Measurements from ENCODE around the gene YKT6.

YKT6 gene

DNA sequence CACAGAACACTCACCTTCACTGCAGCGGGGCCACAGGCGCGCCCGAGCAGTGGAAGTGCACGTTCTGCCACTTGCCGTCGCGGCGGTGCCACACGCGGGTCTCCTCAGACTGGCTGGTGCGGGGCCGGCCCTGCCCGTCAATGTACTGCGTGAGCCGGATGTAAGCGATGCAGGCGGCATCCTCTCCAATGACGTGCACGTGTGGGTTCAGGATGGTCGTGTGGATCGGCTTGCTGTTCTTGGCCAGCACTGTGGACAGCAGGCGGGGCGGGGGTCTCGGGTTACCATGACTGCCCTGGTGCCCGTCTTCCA is 19.2 kb downstream of the YKT6 start (continued):
- TF ChIP-seq, protein P1, sequence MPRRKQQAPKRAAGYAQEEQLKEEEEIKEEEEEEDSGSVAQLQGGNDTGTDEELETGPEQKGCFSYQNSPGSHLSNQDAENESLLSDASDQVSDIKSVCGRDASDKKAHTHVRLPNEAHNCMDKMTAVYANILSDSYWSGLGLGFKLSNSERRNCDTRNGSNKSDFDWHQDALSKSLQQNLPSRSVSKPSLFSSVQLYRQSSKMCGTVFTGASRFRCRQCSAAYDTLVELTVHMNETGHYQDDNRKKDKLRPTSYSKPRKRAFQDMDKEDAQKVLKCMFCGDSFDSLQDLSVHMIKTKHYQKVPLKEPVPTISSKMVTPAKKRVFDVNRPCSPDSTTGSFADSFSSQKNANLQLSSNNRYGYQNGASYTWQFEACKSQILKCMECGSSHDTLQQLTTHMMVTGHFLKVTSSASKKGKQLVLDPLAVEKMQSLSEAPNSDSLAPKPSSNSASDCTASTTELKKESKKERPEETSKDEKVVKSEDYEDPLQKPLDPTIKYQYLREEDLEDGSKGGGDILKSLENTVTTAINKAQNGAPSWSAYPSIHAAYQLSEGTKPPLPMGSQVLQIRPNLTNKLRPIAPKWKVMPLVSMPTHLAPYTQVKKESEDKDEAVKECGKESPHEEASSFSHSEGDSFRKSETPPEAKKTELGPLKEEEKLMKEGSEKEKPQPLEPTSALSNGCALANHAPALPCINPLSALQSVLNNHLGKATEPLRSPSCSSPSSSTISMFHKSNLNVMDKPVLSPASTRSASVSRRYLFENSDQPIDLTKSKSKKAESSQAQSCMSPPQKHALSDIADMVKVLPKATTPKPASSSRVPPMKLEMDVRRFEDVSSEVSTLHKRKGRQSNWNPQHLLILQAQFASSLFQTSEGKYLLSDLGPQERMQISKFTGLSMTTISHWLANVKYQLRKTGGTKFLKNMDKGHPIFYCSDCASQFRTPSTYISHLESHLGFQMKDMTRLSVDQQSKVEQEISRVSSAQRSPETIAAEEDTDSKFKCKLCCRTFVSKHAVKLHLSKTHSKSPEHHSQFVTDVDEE (CRISPR knock-in tag; IDR thresholded peaks at IDR 0.05), result no peak
- TF ChIP-seq ZFP3 (CRISPR knock-in tag; IDR thresholded peaks at IDR 0.05) (no peak), SNAI2 (CRISPR knock-in tag; IDR thresholded peaks at IDR 0.05) (no peak)
- TF ChIP-seq, protein P2, sequence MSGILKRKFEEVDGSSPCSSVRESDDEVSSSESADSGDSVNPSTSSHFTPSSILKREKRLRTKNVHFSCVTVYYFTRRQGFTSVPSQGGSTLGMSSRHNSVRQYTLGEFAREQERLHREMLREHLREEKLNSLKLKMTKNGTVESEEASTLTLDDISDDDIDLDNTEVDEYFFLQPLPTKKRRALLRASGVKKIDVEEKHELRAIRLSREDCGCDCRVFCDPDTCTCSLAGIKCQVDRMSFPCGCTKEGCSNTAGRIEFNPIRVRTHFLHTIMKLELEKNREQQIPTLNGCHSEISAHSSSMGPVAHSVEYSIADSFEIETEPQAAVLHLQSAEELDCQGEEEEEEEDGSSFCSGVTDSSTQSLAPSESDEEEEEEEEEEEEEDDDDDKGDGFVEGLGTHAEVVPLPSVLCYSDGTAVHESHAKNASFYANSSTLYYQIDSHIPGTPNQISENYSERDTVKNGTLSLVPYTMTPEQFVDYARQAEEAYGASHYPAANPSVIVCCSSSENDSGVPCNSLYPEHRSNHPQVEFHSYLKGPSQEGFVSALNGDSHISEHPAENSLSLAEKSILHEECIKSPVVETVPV (CRISPR knock-in tag; IDR thresholded peaks at IDR 0.05), result no peak

DNA sequence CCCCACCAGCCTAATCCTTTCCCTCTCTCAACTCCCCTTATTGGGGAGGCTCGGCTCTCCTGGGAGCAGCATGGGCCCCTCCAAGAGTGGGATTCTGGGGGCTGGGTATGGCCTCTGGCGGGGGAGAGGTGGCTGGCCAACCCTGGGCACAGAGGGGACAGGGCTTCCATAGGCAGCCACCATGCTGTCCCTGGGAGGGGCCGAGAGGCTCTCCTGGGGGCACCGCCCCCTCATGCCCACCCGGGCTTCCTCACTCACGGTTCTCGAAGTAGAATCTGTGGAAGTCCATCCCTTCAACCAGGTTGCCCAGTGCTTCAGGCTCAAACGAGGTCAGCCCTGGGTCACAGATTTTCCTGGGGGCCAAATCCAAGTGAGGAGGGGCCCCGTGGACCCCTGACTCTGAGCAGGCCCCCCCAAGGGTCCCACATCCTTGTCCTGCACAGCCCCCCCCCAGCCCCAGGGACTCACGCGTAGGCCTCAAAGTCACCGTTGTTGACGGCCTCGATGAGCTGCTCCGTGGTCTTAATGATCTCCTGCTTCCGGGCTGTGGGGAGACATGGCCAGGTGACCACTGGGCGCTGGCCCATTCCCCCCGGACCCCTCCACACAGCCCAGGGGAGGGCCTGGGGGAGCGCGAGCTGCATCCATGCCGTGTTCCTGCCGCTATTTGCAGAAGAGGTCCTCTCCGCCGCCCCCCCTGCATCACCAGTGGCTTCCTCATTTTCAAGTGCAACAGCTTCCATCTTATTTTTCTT is 19.8 kb downstream of the YKT6 start:
- no peak for ATAC-seq
- TF ChIP-seq, protein P3, sequence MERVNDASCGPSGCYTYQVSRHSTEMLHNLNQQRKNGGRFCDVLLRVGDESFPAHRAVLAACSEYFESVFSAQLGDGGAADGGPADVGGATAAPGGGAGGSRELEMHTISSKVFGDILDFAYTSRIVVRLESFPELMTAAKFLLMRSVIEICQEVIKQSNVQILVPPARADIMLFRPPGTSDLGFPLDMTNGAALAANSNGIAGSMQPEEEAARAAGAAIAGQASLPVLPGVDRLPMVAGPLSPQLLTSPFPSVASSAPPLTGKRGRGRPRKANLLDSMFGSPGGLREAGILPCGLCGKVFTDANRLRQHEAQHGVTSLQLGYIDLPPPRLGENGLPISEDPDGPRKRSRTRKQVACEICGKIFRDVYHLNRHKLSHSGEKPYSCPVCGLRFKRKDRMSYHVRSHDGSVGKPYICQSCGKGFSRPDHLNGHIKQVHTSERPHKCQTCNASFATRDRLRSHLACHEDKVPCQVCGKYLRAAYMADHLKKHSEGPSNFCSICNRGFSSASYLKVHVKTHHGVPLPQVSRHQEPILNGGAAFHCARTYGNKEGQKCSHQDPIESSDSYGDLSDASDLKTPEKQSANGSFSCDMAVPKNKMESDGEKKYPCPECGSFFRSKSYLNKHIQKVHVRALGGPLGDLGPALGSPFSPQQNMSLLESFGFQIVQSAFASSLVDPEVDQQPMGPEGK (CRISPR knock-in tag; IDR thresholded peaks at IDR 0.05; ENCODE audit: borderline replicate concordance), result no peak
- no peak for TF ChIP-seq ZNF565 (CRISPR knock-in tag; conservative IDR thresholded peaks at IDR 0.05; ENCODE audit: low read depth)
- TF ChIP-seq, protein P4, sequence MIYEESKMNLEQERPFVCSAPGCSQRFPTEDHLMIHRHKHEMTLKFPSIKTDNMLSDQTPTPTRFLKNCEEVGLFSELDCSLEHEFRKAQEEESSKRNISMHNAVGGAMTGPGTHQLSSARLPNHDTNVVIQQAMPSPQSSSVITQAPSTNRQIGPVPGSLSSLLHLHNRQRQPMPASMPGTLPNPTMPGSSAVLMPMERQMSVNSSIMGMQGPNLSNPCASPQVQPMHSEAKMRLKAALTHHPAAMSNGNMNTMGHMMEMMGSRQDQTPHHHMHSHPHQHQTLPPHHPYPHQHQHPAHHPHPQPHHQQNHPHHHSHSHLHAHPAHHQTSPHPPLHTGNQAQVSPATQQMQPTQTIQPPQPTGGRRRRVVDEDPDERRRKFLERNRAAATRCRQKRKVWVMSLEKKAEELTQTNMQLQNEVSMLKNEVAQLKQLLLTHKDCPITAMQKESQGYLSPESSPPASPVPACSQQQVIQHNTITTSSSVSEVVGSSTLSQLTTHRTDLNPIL (CRISPR knock-in tag; IDR thresholded peaks at IDR 0.05; ENCODE audit: low read depth), result no peak
- no peak for TF ChIP-seq ZFP3 (CRISPR knock-in tag; IDR thresholded peaks at IDR 0.05)
- TF ChIP-seq GLIS3 (CRISPR knock-in tag; IDR thresholded peaks at IDR 0.05), result no peak
- TF ChIP-seq ESRRG (CRISPR knock-in tag; IDR thresholded peaks at IDR 0.05), result no peak
- no peak for TF ChIP-seq ARNTL (CRISPR knock-in tag; IDR thresholded peaks at IDR 0.05; ENCODE audit: borderline replicate concordance, low read depth)
- TF ChIP-seq ZNF70 (CRISPR knock-in tag; IDR thresholded peaks at IDR 0.05), result no peak
- TF ChIP-seq, protein P5, sequence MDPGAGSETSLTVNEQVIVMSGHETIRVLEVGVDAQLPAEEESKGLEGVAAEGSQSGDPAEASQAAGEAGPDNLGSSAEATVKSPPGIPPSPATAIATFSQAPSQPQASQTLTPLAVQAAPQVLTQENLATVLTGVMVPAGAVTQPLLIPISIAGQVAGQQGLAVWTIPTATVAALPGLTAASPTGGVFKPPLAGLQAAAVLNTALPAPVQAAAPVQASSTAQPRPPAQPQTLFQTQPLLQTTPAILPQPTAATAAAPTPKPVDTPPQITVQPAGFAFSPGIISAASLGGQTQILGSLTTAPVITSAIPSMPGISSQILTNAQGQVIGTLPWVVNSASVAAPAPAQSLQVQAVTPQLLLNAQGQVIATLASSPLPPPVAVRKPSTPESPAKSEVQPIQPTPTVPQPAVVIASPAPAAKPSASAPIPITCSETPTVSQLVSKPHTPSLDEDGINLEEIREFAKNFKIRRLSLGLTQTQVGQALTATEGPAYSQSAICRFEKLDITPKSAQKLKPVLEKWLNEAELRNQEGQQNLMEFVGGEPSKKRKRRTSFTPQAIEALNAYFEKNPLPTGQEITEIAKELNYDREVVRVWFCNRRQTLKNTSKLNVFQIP (CRISPR knock-in tag; IDR thresholded peaks at IDR 0.05; ENCODE audit: borderline replicate concordance, low read depth), result no peak
- no peak for TF ChIP-seq ISL1 (CRISPR knock-in tag; IDR thresholded peaks at IDR 0.05)
- no peak for TF ChIP-seq PPARA (CRISPR knock-in tag; IDR thresholded peaks at IDR 0.05; ENCODE audit: borderline replicate concordance)
- no peak for TF ChIP-seq ZFP30 (CRISPR knock-in tag; IDR thresholded peaks at IDR 0.05)
- TF ChIP-seq SNAI2 (CRISPR knock-in tag; IDR thresholded peaks at IDR 0.05), result no peak
- TF ChIP-seq BACH2 (CRISPR knock-in tag; IDR thresholded peaks at IDR 0.05; ENCODE audit: borderline replicate concordance), result no peak
- TF ChIP-seq, protein P1 (CRISPR knock-in tag; IDR thresholded peaks at IDR 0.05), result no peak
- TF ChIP-seq ZNF8 (CRISPR knock-in tag; IDR thresholded peaks at IDR 0.05), result no peak
- TF ChIP-seq TOX (CRISPR knock-in tag; IDR thresholded peaks at IDR 0.05; ENCODE audit: borderline replicate concordance), result no peak

Data from SK-N-SH treated with all-trans-retinoic acid at 6 μM for 48 hours (cell line).